Raji (cell line): ENCODE data around the gene DGKE.

Experiments
- POLR2A ChIP-seq: IDR thresholded peaks from 2 replicates; pipeline ENCODE4 v1.6.1; 2011; ENCODE audit warnings: low read depth, low read length, control low read depth; ENCODE audit not compliant: insufficient read depth

The DGKE gene

DNA sequence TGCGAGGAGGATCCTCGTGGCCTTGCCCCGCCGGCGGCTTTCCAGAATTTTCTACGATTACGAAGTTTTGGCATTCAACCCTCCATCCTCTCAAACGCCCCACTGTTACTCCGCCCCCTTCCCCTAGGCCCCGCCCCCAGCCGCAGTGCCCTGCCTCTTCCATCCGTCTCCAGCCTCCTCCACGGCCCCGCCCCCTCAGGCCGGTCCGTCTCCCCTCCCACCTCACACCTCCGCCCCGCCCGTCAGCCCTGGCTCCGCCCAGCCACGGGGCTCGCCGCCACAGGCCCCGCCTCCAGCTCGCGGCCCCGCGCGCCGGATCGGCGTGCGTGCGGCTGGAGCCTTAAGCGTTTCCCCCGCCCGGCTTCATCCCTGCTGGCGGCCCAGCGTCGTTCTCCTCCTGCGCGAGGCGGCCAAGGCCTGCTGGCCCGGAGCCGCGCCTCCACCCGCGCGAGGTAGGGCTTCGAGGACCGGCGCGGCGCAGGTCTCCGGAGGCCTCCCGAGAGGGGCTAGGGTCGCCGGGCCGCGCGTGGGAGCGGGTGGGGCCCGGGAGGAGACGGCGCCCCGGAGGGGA is at the start of gene DGKE, which contains the start of gene C17orf67:
Gene DGKE, plus strand, starts transcription at position 343 of the 571 bp plus-strand sequence. CDS start 645 bp downstream, outside the sequence.
Gene C17orf67, minus strand, starts transcription at position 112 of the 571 bp plus-strand sequence. CDS start 18,110 bp downstream, outside the sequence.
- no peak; the same call in 1 of the 2 replicates for TF ChIP-seq POLR2A

DNA sequence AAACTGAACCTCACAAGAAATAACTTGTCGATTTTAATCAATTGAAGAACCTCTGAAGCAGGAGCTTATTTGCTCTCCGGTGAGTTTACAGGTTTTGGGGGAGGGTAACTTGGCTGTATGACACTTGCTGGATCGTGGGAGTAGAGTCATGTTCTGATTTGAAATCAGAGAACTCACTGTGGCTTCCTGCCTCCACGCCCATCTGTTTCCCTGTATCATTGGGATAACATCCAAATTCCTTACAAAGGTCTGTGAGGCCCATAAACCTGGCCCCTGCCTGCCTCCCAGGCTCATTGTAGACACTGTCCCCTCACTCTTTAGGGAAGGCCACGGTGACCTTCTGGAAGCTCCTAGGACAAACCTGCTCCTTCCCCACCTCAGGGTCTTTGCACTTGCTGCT is 48.5 kb upstream of the DGKE start:
- TF ChIP-seq POLR2A = no peak

DNA sequence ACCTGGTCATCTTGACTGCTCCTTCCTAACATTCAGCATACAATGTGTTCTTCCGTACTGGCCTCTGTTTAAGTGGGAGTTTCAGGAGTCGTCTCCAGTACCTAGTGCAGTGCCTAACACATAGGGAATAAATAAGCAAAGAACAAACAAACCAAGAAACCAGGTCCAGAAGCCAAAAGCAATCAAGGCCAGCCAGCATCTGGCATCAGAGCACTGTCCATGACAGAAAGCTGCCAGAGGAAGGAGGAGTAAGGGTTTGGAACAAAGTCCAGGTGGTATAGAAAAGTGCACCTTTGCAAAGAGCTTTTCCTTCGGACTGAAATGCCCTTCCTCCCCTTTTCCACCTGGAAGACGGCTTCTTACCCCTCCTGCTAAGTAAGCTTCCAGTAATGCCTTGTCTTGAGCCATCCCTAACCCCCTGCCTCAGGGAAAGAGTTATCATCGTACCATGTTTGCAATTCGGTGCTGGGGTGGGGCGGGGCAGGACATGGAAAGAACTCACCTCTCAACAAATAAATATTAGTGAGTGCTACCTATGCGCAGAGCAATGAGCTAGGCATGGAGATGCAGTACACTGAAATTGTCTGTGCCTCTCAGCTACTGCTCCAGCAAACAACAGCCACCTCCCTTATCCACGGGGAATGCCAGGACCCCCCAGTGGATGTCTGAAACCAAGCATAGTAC is 47.8 kb upstream of the DGKE start:
- no peak for TF ChIP-seq POLR2A

DNA sequence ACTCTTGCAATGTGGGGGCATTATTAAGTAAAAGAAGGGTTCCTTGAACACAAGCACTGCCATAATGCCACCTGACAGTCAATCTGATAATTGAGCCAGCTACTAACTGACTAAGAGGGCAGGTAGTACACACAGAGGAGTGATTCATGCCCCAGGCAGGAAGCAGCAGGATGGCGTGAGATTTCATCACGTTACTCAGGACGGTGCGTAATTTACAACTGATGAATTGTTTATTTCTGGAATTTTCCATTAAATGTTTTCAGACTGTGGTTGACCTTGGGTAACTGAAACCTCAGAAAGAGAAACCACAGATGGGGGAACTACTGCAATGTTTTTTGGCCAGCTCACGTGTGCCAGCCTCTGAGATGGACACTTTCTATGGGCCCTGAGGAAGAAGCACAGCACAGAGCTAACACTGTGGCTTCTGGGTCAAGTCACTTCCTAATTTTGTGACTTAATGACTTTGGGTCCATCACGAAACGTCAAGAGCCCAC is 46.9 kb upstream of the DGKE start:
- no peak for TF ChIP-seq POLR2A

DNA sequence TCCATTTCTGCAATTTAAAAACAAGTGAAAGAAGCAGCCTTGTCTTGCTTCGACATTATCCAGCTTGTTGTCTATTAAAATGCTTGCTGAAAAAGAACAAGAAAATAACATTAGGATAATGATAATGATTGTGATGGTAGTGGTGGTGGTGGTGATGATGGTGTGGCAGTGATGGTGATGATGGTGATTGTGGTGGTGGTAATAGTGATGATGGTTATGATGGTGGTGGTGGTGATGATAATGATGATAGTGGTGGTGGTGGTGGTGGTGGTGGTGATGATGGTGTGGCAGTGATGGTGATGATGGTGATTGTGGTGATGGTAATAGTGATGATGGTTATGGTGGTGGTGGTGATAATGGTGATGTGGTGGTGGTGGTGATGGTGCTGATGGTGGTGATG is 41.7 kb upstream of the DGKE start:
- TF ChIP-seq POLR2A = no peak

DNA sequence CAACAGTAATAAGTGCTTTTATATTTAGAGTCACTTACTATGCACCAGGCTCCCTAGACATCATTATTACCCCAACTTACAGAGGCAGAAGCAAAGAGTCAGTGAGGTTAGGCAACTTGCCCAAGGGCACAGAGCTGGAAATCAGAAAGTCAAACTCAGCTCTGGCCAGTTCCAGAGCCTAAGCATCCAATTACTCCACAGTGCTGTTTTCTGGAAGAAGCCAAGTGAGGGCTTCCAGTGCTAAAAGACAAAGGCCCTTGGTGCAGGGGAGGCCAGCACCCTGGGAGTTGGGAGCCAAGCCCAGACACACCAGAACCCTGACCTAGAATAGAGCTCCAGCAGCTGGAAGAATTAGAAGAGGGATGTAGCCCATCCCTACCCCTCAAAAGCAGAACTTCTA is 40.4 kb upstream of the DGKE start:
- no peak for TF ChIP-seq POLR2A

DNA sequence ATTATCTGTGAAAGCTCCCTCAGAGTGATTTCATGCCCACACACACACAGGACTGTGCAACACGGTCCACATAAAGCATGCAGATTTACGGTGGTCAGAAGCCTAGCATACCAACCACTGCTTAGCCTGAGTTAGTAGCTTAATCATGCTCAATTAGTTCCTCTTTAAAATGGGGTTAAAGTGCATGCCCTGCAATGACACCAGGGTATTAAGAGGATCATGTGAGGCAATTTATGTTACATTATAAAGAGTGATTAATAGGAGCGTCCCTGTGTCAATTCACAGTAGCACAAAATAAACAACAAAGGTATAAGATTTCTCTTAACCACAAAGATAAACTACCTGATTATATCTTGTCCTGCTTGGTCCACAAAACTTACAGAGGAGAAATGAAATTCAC is 40.0 kb upstream of the DGKE start:
- no peak for TF ChIP-seq POLR2A

DNA sequence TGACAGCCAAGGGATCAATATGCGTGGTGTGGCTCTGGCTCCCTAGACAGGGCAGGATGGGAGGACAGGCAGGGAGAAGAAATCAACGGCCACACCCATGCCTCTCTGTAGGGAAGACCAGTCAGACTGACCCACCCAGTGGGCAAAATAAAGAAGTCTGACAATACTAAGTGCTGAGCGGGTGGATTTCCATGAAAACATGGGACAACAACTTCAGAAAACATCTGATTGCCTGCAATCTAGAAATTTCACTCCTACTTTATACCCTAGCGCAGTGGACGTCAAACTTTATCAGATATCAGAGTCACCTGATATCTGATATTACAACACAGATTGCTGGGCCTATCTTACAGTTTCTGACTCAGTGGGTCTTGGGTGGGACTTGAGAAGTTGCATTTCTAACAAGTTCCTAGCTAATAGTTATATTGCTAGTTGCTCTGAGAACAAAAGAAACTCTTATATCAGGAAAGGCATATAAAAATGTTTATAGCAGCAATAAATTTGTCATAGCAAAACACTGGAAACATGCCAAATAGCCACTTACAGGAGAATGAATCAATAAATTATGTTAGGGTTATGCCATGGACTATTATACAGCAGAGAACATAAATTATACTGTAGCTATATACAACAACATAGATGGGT is 38.6 kb upstream of the DGKE start:
- no peak for TF ChIP-seq POLR2A

DNA sequence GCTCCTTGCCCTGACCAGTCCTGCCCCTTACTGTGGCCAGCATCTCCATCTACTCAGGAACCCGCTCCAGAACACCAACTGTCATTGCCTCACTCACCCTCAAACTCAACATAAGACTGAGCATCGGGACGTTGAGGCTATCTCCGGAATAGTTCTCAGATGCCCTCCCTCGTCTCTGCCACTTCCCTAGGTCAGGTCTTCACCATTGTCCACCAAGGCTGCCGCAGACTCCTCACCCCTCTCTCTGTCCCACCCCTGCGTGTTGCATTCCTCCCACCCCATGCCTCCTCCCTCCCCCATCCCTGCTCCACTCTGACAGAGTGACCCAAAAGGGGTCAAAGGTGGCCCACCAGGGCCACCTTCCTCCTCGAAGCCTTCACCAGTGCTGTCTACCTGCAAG is 37.4 kb upstream of the DGKE start:
- TF ChIP-seq POLR2A = no peak

DNA sequence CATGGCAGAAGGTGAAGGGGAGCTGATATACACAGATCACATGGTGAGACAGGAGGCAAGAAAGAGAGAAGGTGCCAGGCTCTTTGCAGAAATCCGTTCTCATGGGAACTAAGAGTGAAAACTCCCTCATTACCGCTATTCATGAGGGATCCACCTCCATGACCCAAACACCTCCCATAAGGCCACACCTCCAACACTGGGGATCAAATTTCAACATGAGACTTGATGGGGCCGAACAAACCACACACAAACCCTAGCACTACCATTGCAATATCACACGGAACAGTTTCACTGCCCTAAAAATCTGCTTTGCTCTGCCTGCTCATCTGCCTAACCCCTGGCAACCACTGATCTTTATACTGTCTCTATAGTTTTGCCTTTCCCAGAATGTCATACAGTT is 35.0 kb upstream of the DGKE start:
- TF ChIP-seq POLR2A = no peak

DNA sequence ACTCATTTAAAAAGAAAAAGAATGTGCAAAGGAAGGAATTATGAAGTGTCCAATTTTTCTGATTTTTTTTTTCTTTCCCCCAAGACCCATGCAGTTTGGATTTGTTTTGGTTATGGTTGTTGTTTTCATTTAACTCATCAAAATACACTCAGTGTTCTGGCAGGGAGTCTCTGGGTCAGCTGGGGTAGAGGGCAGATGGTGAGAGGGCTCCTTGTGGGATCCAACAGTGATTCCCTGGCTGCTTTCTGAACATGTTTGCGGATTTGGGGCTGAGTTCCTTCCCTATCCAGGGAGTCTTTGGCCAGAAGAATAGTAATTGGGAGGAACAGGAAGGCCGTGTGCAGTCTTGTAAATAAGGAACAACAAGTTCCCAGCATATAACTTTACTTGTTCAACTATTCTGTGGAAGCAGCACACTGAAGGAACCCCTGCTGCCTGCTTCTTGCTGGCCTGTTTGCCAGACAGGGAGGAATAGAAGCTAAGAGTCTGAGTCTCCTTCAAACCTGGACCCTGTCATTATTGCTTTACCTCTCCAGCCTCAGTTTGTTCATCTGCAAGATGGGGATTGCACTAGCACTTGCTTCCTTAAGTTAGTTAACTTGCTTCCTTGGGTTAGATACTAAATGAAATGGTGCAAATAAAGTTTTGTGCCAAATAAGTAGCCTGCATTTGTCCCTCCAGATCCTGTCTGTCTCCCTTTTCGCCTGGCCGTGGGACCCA is 32.3 kb upstream of the DGKE start:
- no peak for TF ChIP-seq POLR2A

DNA sequence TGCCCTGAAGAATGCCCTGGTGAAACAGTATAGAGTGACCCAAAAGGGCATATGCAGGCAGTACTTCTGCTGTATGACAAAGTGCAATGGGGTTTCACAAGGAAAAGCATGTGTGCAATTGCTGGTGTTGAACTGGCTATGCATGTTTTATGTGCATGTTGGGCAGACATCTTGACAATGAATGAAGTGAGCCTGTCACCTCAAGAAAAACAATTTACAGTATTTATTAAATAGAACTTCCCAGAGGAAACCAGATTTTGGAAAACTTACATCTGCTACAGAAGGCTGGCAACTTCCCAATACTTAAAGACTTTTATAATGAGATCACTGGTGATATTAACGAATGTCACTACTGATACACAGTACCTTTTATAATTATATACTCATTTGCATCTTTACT is 30.9 kb upstream of the DGKE start:
- no peak for TF ChIP-seq POLR2A

DNA sequence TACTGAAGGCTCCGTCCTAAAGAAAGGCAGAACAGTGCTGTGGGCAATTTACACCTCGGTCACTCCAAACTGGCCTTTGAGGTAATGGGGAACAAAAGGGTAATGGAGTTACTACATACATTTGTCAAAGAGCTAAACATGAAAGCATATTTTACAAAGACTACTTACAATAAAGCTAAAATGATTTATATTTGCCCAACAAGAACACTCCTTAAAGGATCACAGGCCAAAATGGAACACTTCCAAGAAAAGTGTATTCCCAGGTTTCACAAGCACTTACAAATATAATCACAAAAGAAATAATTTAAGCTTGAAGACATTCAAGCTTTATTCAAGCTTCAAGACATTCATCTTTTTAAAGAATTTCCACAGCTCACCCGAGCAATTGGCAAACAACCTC is 29.5 kb upstream of the DGKE start:
- no peak for TF ChIP-seq POLR2A

DNA sequence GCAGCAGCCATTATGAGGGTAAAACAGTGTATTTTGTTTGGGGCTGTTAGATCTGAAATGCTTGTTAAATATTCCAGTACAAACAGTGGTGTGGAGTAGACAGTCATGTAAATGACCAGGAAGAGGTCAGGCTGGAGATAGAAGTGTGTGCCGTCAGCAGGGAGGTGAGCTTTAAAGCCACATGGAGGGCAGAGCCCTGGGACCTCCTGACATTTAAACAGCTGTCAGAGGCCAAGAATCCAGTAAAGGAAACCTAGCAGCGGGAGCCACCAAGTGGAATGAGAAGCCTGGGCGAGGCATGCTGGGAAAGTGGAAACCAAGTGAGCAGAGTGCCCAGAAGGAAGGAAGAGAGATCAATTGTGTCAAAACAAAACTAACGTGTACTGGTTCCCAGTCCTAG is 27.0 kb upstream of the DGKE start:
- TF ChIP-seq POLR2A = no peak

DNA sequence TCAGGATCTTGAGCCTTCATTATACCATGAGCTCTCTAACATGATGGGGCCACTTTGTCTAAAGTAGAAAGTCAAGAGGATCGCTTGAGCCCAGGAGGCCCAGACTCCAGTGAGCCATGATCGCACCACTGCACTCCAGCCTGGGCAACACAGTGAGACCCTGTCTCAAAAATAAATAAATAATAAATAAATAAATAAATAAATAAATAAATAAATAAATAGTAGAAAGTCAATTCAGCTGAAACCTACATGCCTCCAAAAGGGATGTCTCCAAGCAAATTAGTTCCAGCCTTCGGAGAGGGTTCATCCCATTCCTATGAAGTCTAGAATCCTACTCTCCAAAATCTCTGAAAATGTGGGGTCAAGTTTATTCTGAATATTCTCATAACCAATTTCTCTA is 26.2 kb upstream of the DGKE start:
- TF ChIP-seq POLR2A = no peak
